Effector CD8-positive, alpha-beta T cell (primary cell): Measurements from ENCODE around the gene KIFC3.
"Not testable (repeated sequence)": the region's sequence is repeated elsewhere in the genome, so short reads cannot be mapped to it uniquely, and the experiment has no call there.

Experiments
- DNase-seq: peaks from one replicate; lab custom pipeline; 2025; lab: John Stamatoyannopoulos, UW

KIFC3 gene

DNA sequence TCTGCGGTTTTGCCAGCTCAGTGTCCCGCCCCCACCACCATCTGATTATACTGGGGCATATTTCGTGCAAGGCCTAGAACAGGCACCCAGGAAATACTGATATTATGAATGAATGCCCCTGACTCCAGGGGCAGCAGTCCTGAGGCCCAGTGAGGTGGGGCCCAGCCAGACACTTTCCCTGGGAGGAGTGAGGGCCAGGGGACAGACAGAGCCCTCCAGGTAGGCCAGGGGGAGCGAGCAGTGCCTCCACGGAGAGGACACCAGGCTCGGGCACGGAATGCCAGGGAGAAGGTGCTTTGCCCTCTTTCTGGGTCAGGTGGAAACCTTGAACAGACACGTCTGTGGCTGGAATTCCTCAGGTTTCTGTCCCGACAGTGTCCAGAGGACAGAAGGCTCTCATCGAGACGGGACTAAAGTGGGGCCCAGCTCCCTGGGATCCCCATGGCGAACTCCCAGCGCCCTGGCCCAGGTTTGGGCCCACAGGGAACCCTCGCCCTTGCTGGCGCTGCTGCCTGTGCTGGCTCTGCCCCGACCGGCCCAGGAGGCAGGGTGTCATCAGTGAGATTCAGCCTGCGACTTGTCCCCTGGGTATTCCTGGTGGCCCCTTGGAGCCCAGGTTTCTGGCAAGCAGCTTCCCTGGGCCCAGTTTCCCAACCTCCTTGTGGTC lies 62.4 kb downstream of the KIFC3 start:
- no peak for DNase-seq

DNA sequence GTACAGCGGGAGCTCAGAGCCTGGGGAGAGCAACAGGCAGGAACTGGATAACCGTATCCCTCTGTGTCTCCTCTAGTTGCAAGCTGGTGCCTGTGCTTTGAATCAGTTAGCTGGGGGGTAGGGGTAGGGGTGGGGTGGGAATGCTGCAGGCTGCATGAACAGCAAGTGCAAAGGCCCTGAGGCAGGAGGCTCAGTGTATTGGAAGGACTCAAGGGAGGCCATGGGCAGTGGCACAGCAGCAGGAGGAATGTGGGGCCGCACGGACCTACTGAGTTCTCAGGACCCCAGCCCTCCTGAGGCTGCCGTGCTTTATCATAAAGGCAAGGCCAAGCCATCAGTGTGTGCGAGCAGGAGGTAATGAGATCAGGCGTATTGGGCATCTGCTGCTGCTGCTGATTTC lies 63.4 kb downstream of the KIFC3 start:
- no peak for DNase-seq

DNA sequence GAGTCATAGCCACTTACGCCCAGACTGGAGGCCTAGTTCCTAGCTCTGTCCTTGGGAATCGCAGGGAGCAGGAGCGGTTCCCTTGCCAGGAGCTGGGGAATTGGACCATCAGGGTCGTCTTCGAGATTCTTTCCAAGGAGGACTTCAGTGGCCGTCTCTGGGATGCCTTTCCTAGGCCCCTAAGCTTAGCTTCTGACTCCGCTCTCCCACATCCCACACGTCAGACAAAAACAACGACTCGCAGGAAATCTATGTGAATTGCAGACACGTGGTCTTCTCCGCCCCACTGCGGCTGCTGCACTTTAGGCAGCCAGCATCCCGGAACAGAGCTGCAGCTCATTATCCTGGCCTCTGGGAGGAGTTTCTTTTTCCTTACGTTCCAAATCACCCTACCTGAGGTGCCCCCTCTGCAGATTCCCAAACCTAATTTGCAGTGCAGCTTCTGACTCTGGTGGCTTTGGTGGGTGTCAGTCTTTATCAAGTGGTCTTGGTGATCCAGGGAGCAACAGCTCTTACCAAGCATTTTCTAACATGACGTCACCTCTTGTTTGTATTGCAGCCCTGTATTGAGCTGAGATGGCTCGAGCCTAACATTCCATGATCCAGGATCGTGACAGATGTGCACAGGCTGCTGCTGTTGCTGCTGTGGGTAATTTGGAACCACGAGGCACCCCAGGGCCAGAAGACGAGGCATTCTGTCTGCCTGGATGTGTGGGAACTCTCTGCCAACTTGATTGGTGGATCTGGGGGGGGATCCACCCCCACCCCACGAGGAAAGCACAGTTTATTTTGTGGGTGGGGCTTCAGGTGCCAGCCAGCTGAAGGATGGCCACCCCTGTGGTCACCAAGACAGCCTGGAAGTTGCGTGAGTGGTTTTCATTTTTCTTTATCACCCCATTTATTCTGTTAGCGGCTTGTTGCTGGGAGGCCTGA lies 65.6 kb downstream of the KIFC3 start:
- peak; percentile 9 for DNase-seq

DNA sequence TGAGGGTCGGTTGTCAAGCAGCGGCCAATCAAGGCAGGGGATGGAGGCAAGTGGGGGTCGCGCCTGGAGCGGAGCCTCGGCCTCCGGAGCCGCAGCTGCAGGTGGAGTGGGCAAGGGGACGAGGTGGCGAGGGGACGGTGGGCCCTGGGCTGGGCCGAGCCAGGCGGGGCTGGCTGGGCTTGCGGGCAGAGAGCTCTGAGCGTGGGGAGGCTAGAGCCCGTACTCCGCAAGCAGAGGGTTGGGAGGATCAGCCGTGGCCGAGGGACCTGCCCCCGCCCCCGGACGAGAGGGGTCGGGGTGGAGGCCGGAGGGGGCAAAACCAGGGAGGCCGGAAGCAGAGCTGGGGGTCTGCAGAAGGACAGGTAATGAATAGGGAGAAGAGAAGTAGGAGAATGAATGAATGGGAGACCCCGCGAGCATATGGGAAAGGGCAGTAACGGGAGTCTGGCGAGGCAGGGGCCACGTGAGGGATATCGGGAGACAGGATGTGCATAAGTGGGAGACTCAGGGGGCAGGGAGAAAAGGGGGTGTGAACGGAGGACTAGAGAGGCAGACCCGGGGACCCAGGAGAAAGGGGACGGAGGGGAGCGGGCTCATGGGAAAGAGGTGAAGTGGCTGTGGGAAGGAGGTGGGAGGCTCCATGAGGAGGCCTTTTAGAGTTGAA lies 66.4 kb downstream of the KIFC3 start, which contains the start of gene KATNB1:
TSS of gene KATNB1 (plus strand) at position 16 of the 664 bp plus-strand sequence. CDS start 1,474 bp downstream, outside the sequence.
- DNase-seq, result no peak

DNA sequence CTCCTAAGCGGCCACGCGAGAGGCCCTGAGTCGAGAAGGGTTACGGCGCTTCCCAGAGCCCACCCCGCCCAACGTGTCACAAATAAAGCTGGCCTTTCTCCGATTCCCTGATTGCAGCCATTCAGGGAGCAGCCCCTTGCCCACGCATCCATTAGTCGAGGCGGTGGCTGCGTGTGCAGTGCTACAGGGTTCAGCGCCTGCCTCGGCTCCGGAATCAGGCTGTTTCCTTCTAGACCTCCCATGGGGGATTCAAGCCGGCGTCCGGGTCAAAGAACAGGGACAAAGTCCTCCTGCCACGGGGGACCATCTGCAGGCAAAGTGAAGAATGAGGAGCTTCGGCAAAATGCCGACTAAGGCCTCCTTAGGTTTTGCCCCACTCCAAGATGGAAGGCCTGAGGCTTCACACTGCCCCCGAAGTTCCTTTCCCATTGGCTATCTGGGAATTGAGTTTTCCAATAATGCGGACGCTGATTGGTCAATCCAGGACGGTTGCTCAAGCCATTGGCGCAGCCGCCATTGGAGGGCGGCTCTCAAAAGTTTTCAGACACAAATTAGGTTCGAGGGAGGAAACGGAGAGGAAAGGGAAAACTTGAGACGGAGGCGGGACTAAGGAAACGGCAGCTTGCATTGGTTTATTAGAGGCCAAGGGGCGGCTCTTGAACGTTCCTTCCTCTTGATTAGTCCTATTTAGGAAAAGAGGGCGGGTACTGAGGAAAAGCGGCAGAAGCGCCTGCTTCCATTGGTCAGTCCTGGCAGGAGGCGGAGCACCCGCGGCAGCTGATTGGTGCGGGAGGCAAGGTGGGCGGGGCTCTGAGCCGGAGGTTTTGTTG lies 67.2 kb downstream of the KIFC3 start:
- peak; percentile 99 for DNase-seq

DNA sequence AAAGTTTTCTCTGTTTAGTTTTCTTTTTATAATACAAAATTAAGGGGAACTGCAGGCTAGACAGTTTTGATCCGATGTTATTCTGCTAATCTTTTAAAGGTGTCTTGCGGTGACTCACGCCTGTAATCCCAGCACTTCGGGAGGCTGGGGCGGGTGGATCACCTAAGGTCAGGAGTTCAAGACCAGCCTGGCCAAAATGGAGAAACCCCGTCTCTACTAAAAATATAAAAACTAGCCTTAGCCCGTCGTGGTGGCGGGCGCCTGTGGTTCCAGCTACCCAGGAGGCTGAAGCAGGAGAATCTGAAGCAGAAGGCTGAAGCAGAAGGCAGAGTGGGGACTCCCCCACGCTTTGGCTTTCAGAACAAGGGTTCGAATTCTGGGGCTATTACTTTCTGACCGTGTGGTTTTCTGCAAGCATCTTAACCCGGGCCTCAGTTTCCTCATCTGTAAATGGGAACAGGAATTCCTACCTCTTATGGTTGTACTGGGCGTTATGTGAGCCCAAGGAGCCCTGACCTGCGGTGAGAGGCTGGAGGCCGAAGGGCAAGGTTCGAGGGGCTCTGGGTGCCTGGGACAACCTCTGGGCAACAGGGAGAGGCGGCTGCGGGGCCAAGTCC lies 67.9 kb downstream of the KIFC3 start:
- no peak for DNase-seq

DNA sequence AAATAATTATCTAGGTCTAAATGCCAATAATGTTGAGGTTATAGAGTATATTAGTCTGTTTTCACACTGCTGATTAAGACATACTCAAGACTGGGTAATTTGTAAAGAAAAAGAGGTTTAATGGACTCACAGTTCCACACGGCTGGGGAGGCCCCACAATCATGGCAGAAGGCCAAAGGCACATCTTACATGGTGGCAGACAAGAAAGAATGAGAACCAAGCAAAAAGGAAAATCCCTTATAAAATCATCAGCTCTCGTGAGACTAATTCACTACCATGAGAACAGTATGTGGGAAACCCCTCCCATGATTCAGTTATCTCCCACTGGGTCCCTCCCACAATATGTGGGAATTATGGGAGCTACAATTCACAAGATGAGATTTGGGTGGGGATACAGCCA lies 69.6 kb downstream of the KIFC3 start:
- no peak for DNase-seq

DNA sequence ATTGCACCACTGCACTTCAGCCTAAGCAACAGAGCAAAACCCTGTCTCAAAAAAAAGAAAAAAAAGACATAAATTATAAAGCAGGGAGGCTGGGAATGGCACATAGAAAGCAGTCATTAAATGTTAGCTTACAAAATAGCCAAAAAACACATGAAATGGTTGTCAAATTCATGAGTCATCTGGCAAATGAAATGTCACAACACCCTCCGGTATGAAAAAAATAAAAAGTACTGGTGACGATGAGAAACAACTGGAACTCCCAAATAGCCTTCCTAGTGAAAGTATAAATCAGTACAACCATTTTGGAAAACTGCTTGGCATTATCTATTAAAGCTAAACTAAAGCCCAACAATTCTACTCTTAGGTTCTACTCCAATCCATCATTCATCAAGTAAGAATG lies 70.3 kb downstream of the KIFC3 start:
- no peak for DNase-seq

DNA sequence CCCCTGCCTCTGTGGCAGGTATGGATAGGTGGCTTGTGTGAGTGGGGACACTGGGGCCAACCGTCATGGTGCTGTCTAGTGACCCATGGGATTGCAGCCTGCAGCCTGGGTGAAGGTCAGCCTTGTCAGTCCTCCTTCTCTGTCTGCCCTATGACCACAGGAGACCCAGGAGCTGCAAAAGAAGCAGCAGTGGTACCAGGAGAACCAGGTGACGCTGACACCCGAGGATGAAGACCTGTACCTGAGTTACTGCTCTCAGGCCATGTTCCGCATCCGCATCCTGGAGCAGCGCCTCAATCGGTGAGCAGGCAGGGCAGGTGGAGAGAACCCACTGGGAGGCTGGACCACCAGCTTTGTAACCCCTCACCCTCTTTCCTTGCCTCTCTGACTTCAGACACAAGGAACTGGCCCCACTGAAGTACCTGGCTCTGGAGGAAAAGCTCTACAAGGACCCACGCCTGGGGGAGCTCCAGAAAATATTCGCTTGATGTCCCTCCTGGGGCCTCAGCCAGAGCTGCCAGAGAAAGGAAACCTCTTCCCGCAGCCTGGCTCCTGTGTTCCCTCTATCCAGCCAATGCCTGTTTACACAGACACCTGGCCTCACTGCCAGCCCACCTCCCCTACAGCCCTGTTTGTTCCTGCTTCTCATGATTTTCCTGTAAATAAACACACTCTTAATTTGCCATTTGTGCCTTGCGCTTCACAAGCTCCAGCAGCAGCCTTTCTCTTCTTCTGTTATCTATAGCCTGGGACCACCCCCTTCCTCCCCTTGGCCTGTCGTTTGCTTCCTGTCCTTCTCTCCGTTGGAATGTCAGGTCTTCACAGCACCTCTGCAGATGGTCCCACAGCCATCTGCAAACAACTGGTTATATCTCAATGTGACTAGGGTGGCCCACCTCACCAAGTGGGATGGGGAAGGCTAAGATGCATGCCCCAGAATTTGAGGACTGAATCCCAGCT lies 71.2 kb downstream of the KIFC3 start:
- no peak for DNase-seq

DNA sequence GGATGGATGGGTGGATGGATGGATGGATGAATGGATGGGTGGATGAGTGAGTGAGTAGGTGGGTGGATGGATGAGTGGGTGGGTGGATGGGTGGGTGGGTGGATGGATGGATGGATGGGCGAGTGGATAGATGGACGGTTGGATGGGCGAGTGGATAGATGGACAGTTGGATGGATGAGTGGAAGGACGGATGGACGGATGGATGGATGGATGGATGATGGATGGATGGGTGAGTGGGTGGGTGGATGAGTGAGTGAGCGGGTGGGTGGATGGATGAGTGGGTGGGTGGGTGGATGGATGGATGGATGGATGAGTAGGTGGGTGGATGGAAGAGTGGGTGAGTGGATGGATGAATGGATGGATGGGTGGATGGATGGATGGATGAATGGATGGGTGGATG lies 72.4 kb downstream of the KIFC3 start:
- not testable (repeated sequence) for DNase-seq

DNA sequence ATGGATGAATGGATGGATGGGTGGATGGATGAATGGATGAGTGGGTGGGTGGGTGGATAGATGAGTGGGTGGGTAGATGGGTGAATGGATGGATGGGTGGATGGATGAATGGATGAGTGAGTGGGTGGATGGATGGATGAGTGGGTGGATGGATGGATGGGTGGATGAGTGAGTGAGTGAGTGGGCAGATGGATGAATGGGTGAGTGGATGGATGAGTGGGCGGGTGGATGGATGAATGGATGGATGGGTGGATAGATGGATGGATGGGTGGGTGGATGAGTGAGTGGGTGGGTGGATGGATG lies 73.2 kb downstream of the KIFC3 start:
- DNase-seq, result no peak

DNA sequence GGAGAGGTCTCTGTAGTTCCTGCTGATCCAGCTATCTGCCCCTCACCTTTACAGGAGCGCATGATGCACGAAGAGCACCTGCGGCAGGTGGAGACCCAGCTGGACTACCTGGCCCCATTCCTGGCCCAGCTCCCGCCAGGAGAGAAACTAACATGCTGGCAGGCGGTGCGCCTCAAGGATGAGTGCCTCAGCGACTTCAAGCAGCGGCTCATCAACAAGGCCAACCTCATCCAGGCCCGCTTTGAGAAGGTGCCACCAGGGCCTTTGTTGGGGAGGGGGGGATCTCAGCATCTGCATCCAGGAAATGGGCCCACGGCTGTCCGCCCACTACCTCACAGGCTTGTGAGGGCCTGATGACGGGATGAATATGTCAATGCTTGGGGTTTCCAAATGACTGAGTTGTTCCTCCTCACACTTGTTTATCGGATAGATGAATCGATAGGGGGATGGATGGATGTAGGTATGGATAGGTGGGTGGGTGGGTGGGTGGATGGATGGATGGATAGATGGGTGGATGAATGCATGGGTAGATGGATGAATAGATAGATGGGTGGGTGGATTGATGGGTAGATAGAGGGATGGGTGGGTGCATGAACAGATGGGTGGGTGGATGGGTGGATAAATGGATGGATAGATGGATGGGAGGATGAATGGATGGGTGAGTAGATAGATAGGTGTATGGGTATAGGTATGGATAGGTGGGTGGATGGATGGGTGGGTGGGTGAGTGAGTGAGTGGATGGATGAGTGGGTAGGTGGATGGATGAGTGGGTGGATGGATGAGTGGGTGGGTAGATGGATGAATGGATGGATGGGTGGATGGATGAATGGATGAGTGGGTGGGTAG lies 73.7 kb downstream of the KIFC3 start:
- DNase-seq, result no peak

DNA sequence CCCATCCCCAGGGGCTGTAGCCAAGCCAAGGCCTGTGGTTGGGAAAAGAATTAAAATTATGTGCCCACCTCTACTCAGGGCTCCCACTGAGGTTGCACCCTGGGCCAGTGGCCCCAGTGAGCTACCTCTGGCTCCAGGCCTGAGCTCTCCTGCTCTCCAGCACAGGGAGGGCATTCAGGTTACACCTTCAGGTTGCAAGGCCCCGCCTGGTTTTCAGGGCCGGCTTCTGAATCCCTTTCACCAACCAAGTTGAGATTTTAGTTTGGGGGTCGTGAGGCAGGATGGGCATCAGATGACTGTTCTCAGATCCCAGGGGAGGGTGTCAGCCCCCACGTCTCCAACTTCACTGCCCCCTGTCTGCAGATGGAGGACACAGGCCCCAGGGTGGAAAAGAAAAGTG lies 74.7 kb downstream of the KIFC3 start:
- DNase-seq, result no peak

DNA sequence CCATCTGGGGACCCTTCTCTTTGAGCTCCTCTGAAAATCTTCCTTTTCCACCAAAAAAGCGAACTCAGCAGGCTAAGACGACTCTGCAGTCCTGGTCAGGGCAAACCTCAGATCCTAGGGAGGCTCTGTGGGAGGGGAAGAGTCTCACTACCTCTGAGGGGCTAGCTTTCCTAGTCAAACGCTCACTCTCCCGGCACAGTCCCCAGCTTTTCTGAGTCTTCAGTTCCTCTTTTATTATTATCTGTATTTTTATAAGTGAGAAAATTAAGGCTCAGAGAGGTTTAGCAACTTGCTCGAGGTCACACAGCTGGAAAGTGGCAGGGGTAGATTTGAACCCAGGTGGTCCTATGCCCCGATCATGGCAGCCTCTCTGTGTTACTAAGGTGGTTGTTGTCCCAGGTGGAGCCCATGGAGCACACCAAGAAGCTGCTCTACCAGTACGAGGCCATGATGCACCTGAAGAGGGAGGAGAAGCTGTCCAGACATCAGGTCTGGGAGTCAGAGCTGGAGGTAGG lies 75.8 kb downstream of the KIFC3 start:
- DNase-seq, result no peak

DNA sequence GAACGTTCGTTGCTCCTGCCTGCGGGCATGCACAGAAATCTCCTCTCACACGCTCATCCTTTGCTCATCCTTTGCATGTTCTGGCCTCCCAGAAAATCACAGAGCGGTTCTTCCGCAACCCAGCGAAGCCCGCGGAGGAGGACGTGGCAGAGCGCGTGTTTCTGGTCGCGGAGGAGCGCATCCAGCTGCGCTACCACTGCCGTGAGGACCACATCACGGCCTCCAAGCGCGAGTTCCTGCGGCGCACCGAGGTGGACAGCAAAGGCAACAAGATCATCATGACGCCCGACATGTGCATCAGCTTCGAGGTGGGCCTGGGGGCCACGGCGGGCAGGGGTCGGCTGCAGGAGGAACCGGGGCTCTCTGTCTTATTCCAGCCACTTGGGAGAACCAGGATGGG lies 76.3 kb downstream of the KIFC3 start:
- DNase-seq, result no peak

DNA sequence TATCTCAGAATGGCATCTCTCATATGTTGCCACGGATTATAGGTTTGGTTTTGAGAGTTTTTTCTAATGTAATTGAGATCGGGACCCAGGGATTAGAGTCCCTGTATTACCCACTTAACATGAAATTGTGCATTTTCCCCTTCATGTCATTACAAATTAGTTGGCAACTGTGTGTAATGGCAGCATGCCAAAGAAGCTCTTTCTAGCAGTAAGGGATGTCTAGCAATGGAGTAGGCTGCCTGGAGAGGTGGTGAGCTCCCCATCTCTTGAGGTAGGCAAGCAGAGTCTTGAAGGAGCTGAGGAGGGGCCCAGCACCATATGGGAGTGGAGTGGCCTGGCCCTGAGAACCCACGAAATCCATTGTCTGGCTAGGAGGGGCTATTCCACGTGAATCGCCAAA lies 76.7 kb downstream of the KIFC3 start:
- no peak for DNase-seq

DNA sequence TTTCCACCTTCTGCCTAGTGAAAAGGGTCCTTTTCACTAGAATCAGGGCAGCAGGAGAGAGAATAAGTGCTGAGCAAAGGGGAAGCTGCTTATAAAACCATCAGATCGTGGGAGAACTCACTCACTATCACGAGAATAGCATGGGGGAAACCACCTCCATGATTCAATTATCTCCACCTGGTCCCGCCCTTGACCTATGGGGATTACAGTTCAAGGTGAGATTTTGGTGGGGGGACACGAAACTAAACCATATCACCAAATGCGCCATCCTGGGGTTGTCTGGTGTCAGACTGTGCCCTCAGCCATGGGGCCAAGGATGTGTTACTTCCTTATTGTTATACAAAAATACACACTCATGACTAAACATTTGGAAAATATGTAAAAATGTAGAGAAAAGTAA lies 77.1 kb downstream of the KIFC3 start:
- DNase-seq, result no peak

DNA sequence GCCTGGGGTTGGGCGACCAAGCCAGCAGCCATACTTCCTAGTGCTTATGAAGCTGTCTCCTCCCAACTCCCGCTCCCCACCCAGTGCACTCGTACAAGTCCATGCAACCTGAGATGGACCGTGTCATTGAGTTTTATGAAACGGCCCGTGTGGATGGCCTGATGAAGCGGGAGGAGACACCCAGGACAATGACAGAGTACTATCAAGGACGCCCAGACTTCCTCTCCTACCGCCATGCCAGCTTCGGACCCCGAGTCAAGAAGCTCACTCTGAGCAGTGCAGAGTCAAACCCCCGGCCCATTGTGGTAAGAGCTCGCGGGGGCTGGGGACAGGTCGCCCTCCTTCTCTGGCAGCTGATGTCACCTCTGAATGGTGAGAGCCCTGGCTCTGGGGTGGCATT lies 77.8 kb downstream of the KIFC3 start:
- no peak for DNase-seq

DNA sequence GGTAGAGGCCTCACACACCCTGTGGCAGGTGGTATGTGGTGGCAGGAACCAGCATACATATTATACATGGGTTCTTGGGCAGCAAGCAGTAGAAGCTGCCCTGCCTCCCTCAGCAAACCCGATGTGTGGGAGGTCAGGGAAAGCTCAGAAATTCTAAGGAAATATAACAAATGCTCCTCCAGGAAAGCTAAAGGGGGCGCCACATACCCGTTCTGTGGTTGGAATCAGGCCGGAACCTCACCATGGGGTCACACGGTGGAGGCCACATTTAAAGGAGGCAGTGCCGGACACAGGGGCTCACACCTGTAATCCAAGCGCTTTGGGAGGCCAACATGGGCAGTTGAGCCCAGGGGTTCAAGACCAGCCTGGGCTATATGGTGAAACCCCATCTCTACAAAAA lies 79.1 kb downstream of the KIFC3 start:
- no peak for DNase-seq
